OCI-LY1 (cell line): ENCODE data around the gene KLF7.

Experiments used
- H2AFZ ChIP-seq: fragments of 200-600 bp; sonication (generic), shearing (Covaris generic); 2 replicates; pipeline ENCODE4 v1.6.0; 2014; ENCODE audit warnings: antibody characterized with exemption, mild to moderate bottlenecking, low read length
- H3F3A ChIP-seq: fragments of 200-600 bp; sonication (generic), shearing (Covaris generic); 2 replicates; pipeline ENCODE4 v1.6.0; 2014; ENCODE audit warnings: mild to moderate bottlenecking, antibody characterized with exemption, low read length, moderate library complexity; ENCODE audit not compliant: insufficient read depth
- H3K27ac ChIP-seq: fragments of 200-600 bp; sonication (generic); 2 replicates; pipeline ENCODE4 v1.5.1; 2014; ENCODE audit warnings: low read length, mixed run types, mild to moderate bottlenecking, low read depth; ENCODE audit not compliant: poor library complexity, severe bottlenecking
- H3K27me3 ChIP-seq: fragments of 200-600 bp; sonication (generic); 2 replicates; pipeline ENCODE4 v1.6.0; 2014; ENCODE audit warnings: antibody characterized with exemption, mild to moderate bottlenecking, low read length, moderate library complexity; ENCODE audit not compliant: insufficient read depth
- H3K36me3 ChIP-seq: fragments of 200-600 bp; sonication (generic); 2 replicates; pipeline ENCODE4 v1.6.1; 2014; ENCODE audit warnings: mild to moderate bottlenecking, antibody characterized with exemption, low read length, moderate library complexity, mixed read lengths; ENCODE audit not compliant: insufficient read depth
- H3K4me1 ChIP-seq: fragments of 200-600 bp; sonication (generic); 2 replicates; pipeline ENCODE4 v1.5.1; 2014; ENCODE audit warnings: mild to moderate bottlenecking, low read length, moderate library complexity; ENCODE audit not compliant: insufficient read depth, severe bottlenecking
- H3K4me2 ChIP-seq: fragments of 200-600 bp; sonication (generic), shearing (Covaris generic); 2 replicates; pipeline ENCODE4 v1.6.1; 2014; ENCODE audit warnings: low read length
- H3K4me3 ChIP-seq: fragments of 200-600 bp; sonication (generic); 2 replicates; pipeline ENCODE4 v1.5.1; 2014; ENCODE audit warnings: low read length, low read depth, mild to moderate bottlenecking, mixed read lengths; ENCODE audit not compliant: poor library complexity, severe bottlenecking
- H3K79me2 ChIP-seq: fragments of 200-600 bp; shearing (Covaris generic); 2 replicates; pipeline ENCODE4 v1.6.1; 2016; ENCODE audit warnings: mixed run types, low read length, mixed read lengths; ENCODE audit not compliant: insufficient read depth
- H3K9ac ChIP-seq: fragments of 200-600 bp; sonication (generic), shearing (Covaris generic); 2 replicates; pipeline ENCODE4 v1.6.1; 2014; ENCODE audit warnings: mild to moderate bottlenecking, low read length, mixed read lengths
- H3K9me2 ChIP-seq: fragments of 200-600 bp; sonication (generic), shearing (Covaris generic); 2 replicates; pipeline ENCODE4 v1.6.1; 2014; ENCODE audit warnings: low read depth, mild to moderate bottlenecking, low read length, mixed read lengths
- H3K9me3 ChIP-seq: fragments of 200-600 bp; shearing (Covaris generic); 2 replicates; pipeline ENCODE4 v1.6.1; 2014; ENCODE audit warnings: low read length, mixed read lengths
- H4K20me1 ChIP-seq: fragments of 200-600 bp; sonication (generic), shearing (Covaris generic); 2 replicates; pipeline ENCODE4 v1.6.0; 2016; ENCODE audit warnings: mild to moderate bottlenecking, low read length; ENCODE audit not compliant: insufficient read depth
- CTCF ChIP-seq: fragments of 200-600 bp; sonication (generic), shearing (Covaris generic); IDR thresholded peaks from 2 replicates; pipeline ENCODE4 v1.5.1; 2017; ENCODE audit warnings: mild to moderate bottlenecking, antibody characterized with exemption, low read length, moderate library complexity, mixed read lengths
- EZH2 ChIP-seq: fragments of 200-600 bp; sonication (generic), shearing (Covaris generic); IDR thresholded peaks from 2 replicates; pipeline ENCODE4 v1.8.0; 2017; ENCODE audit warnings: borderline replicate concordance, mixed run types, mild to moderate bottlenecking, antibody characterized with exemption, low read length, moderate library complexity, mixed read lengths

Gene KLF7

GRCh38 chr2:207163756-207164005 lies 2.1 kb downstream of the KLF7 start:
- Histone ChIP-seq H3K27ac (no peak overlapping the region), H3K27me3 (peaks cover 3% of the 10 kb centered on the region; the same call in 1 of the 2 replicates), H3K36me3 (no peaks in the 10 kb centered on the region), H2AFZ (no peak overlapping the region), H3K9ac (no peak overlapping the region), H3K4me2 (no peak overlapping the region), H3F3A (no peaks in the 10 kb centered on the region), H3K4me3 (no peak overlapping the region), H4K20me1 (no peaks in the 10 kb centered on the region), H3K9me2 (no peaks in the 10 kb centered on the region), H3K79me2 (no peaks in the 10 kb centered on the region), H3K9me3 (no peaks in the 10 kb centered on the region), H3K4me1 (peaks cover 7% of the 10 kb centered on the region)
- TF ChIP-seq CTCF, result no peak
- no peak for TF ChIP-seq EZH2

GRCh38 chr2:207163053-207163755 lies 2.5 kb downstream of the KLF7 start:
- no peaks in the 10 kb centered on the region for H3K79me2 ChIP-seq
- no peaks in the 10 kb centered on the region for H4K20me1 ChIP-seq
- peaks cover 3% of the 10 kb centered on the region; the same call in 1 of the 2 replicates for H3K27me3 ChIP-seq
- H3K4me1 ChIP-seq, result peaks cover 7% of the 10 kb centered on the region
- H3K9ac ChIP-seq, result no peak overlapping the region
- H3K36me3 ChIP-seq, result no peaks in the 10 kb centered on the region
- no peaks in the 10 kb centered on the region for H3F3A ChIP-seq
- TF ChIP-seq CTCF, result no peak
- TF ChIP-seq EZH2, result no peak
- no peak overlapping the region for H3K4me2 ChIP-seq
- no peak overlapping the region for H3K4me3 ChIP-seq
- H3K27ac ChIP-seq, result no peak overlapping the region
- H2AFZ ChIP-seq, result no peak overlapping the region
- no peaks in the 10 kb centered on the region for H3K9me3 ChIP-seq
- no peaks in the 10 kb centered on the region for H3K9me2 ChIP-seq

GRCh38 chr2:207162316-207162715 lies 3.4 kb downstream of the KLF7 start:
- H3F3A ChIP-seq, result no peaks in the 10 kb centered on the region
- no peak overlapping the region for H3K27ac ChIP-seq
- TF ChIP-seq EZH2 (no peak), CTCF (no peak)
- H3K9me2 ChIP-seq, result no peaks in the 10 kb centered on the region
- H3K9me3 ChIP-seq, result no peaks in the 10 kb centered on the region
- no peaks in the 10 kb centered on the region for H3K36me3 ChIP-seq
- H3K4me3 ChIP-seq, result no peak overlapping the region
- no peaks in the 10 kb centered on the region for H4K20me1 ChIP-seq
- H3K27me3 ChIP-seq, result peaks cover 3% of the 10 kb centered on the region; the same call in 1 of the 2 replicates
- no peak overlapping the region for H3K9ac ChIP-seq
- peaks cover 7% of the 10 kb centered on the region for H3K4me1 ChIP-seq
- no peak overlapping the region for H2AFZ ChIP-seq
- H3K79me2 ChIP-seq, result no peaks in the 10 kb centered on the region
- H3K4me2 ChIP-seq, result no peak overlapping the region
